Prostate gland (tissue), 2 donors: ENCODE measurements around the gene LRRC31. TPM values are rescaled to one million over a fixed set of nuclear protein-coding genes. Genes with fewer than 3 reads are reported as not detected.
A peak's percentile ranks its signal among the peaks of the same experiment; 100 is the strongest.

ENCODE experiments used
- DNase-seq: peaks from one replicate; pipeline ENCODE4 v3.0.0-alpha.2; 2019; ENCODE audit warnings: low spot score
- H3K27ac ChIP-seq, 2 donors: fragments of 200-600 bp; sonication (generic); 2 replicates each; pipeline ENCODE4 v1.5.1; 2017 to 2019
- H3K27me3 ChIP-seq: fragments of 200-600 bp; sonication (generic); replicated peaks from 2 replicates; pipeline ENCODE4 v1.5.1; 2019; ENCODE audit not compliant: insufficient read depth
- H3K36me3 ChIP-seq, 2 donors: fragments of 200-600 bp; sonication (generic); 1 replicate in 1 of 2; 2 replicates in 1 of 2; pipeline versions ENCODE4 v1.5.1 to v1.8.1; 2017 to 2019
- H3K4me1 ChIP-seq: fragments of 200-600 bp; sonication (generic); replicated peaks from 2 replicates; pipeline ENCODE4 v1.5.1; 2019
- H3K4me3 ChIP-seq, 2 donors: fragments of 200-600 bp; sonication (generic); 2 replicates each; pipeline ENCODE4 v1.5.1; 2017 to 2019
- H3K9me3 ChIP-seq: fragments of 200-600 bp; sonication (generic); 2 replicates; pipeline ENCODE4 v1.5.1; 2017
- CTCF ChIP-seq, 4 experiments: fragments of 200-600 bp in 2 of 4; fragments of 450-650 bp in 2 of 4; sonication (generic) in 2 of 4; IDR thresholded peaks; 1 replicate in 3 of 4; 2 replicates in 1 of 4; pipeline ENCODE4 v1.5.1; 2016 to 2019; ENCODE audit warnings: antibody characterized with exemption in 4 of 4, mild to moderate bottlenecking in 2 of 4, moderate library complexity in 2 of 4
- POLR2A ChIP-seq: fragments of 450-650 bp; IDR thresholded peaks from one replicate; pipeline ENCODE4 v1.6.1; 2016; ENCODE audit warnings: antibody characterized with exemption, mild to moderate bottlenecking
- POLR2AphosphoS5 ChIP-seq: sonication (generic); formaldehyde crosslinking; IDR thresholded peaks from one replicate; pipeline ENCODE4 v1.6.1; 2017; ENCODE audit warnings: antibody characterized with exemption
- WGBS: methylation state at CpG from one replicate; pipeline ENCODE4 v1.1.5; 2018; 5-methylcytosine and 5-hydroxymethylcytosine counted together
- intact Hi-C: fragments of 100-400 bp; cut with DNase I; formaldehyde crosslinking; loops from one replicate; pipeline ENCODE4 v1.14.2; 2022
- total RNA-seq, 2 donors: library from RNA; depleted of rRNA; stranded (reverse); fragments of >200 nt; gene quantifications; one replicate each; pipeline ENCODE4 v1.1.0, GENCODE V29; 2016

LRRC31 gene
- total RNA-seq, result 1 to 10 TPM in 1 of 2 donors, under 1 TPM in 1; 0.91 to 1.1 TPM

GRCh38 chr3:169869484-169870220 is at the start of gene LRRC31:
TSS of gene LRRC31 (minus strand) at chr3:169869935. CDS start at chr3:169869807, 128 bp downstream.
- TF ChIP-seq POLR2A (no peak), POLR2AphosphoS5 (no peak), CTCF (IDR thresholded peaks at IDR 0.05) (no peak)
- Histone ChIP-seq H3K27me3 (no peaks in the 10 kb centered on the region), H3K4me3 (no peak within 1 kb of the TSS), H3K9me3 (no peaks in the 10 kb centered on the region), H3K27ac (peak within 1 kb of the TSS; percentile 64 to 71), H3K36me3 (no peaks in the 10 kb centered on the region), H3K4me1 (no peaks in the 10 kb centered on the region)
- 38% methylated on average over 2 of the region's 2 CpGs for WGBS
- intact Hi-C loops, result loop anchor here (5.0 to 10.0 kb wide), 2 partner anchors 93 to 315 kb away; partner anchors contain the start of gene PHC3
- DNase-seq, result no peak

- no peak for TF ChIP-seq POLR2A
- TF ChIP-seq CTCF (IDR thresholded peaks at IDR 0.05), result no peak
- TF ChIP-seq POLR2AphosphoS5, result no peak
- 63% methylated on average over 2 of the region's 2 CpGs for WGBS
- no peaks in the 10 kb centered on the region for H3K36me3 ChIP-seq
- H3K27ac ChIP-seq, result no peak overlapping the region
- no peak overlapping the region for H3K4me3 ChIP-seq
- intact Hi-C loops, result no loop called here
- DNase-seq, result no peak
- no peaks in the 10 kb centered on the region for H3K9me3 ChIP-seq
- H3K27me3 ChIP-seq, result no peaks in the 10 kb centered on the region
- no peaks in the 10 kb centered on the region for H3K4me1 ChIP-seq
These were observed 44.6 kb upstream of the LRRC31 start for GRCh38 chr3:169914321-169914720.

- TF ChIP-seq CTCF (IDR thresholded peaks at IDR 0.05) (no peak), POLR2A (no peak), POLR2AphosphoS5 (no peak)
- Histone ChIP-seq H3K27me3 (no peaks in the 10 kb centered on the region), H3K36me3 (no peaks in the 10 kb centered on the region), H3K27ac (no peak overlapping the region), H3K4me1 (no peaks in the 10 kb centered on the region), H3K4me3 (no peak overlapping the region), H3K9me3 (no peaks in the 10 kb centered on the region)
- no peak for DNase-seq
- WGBS, result 87% methylated on average over 3 of the region's 3 CpGs
- intact Hi-C loops, result no loop called here
These were observed 43.6 kb upstream of the LRRC31 start for GRCh38 chr3:169913323-169913722.

- intact Hi-C loops, result no loop called here
- no peaks in the 10 kb centered on the region for H3K9me3 ChIP-seq
- no peak for TF ChIP-seq CTCF (IDR thresholded peaks at IDR 0.05)
- TF ChIP-seq POLR2A, result no peak
- no peak for TF ChIP-seq POLR2AphosphoS5
- H3K4me3 ChIP-seq, result no peak within 1 kb of the TSS
- 100% methylated on average over 1 of the region's 1 CpG for WGBS
- no peak for DNase-seq
- H3K36me3 ChIP-seq, result no peaks in the 10 kb centered on the region
- no peaks in the 10 kb centered on the region for H3K4me1 ChIP-seq
- no peaks in the 10 kb centered on the region for H3K27me3 ChIP-seq
- H3K27ac ChIP-seq, result no peak within 1 kb of the TSS
These were observed 41.5 kb upstream of the LRRC31 start, which contains the start of gene SAMD7 for GRCh38 chr3:169911272-169911671. TSS of gene SAMD7 (plus strand) at chr3:169911572. CDS start at chr3:169919499, 7,927 bp downstream.

GRCh38 chr3:169907944-169908343 is 38.2 kb upstream of the LRRC31 start:
- DNase-seq, result no peak
- Histone ChIP-seq H3K4me3 (no peak overlapping the region), H3K27me3 (no peaks in the 10 kb centered on the region), H3K27ac (no peak overlapping the region), H3K36me3 (no peaks in the 10 kb centered on the region), H3K4me1 (no peaks in the 10 kb centered on the region), H3K9me3 (no peaks in the 10 kb centered on the region)
- TF ChIP-seq CTCF (IDR thresholded peaks at IDR 0.05) (no peak), POLR2A (no peak), POLR2AphosphoS5 (no peak)
- intact Hi-C loops, result no loop called here
- WGBS, result 97% methylated on average over 4 of the region's 4 CpGs
